Activated gamma-delta T cell treated with Interleukin-2 at 50 U/mL for 16 hours (primary cell): ENCODE results near the gene KRT82.
"Not testable (repeated sequence)": the region's sequence is repeated elsewhere in the genome, so short reads cannot be mapped to it uniquely, and the experiment has no call there.

ENCODE experiments used
- DNase-seq: peaks from one replicate; pipeline ENCODE4 v3.0.0-alpha.2; 2020

KRT82 gene

GRCh38 chr12:52405922-52406385, at the start of gene KRT82:
KRT82 (minus strand) TSS chr12:52406335; CDS start chr12:52406277, 58 bp downstream.
- no peak for DNase-seq

DNA sequence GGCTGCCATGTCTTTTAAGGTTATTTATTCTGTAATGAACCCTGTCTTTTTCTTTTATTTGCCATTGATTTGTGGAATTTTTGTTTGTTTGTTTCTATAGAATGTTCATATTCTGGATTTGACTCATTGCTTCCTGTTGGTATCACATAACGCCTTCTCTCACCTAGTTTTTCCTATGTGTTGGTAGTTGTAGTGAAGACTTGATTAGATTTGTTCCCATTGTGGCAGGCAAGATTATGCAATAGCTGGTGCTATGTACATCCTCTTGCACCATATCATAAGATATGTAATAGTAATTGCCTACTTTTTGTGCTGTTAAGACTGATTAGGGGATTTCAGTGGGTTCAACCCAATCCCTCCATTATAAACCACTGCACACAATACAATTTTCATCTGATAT, 49.7 kb upstream of the KRT82 start:
- DNase-seq, result no peak

GRCh38 chr12:52454411-52455201, 48.5 kb upstream of the KRT82 start:
- no peak for DNase-seq

DNA sequence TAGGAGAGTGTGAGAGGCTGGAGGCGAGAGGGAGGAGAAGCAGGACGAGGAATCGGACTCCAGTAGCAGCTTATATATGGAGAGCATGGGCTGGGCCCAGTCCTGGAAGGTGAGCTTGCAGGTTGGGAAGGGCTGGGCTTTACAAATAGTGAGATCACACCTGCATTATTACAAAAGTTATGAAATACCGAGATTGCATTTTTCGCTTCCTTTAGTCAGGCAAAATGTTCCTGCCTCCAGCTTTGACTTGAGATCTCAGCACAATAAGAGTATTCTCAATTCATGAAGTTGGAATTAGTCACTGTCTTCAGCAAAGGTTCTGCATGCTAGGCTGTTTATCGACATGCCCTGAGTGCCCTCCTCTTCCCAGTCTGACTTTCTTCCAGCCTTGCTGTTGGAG, 46.0 kb upstream of the KRT82 start, which contains the start of gene KRT6B:
Gene KRT6B (minus strand): TSS at position 46 of the 400 bp plus-strand sequence. CDS start 68 bp downstream, outside the sequence.
- DNase-seq, result no peak

- no peak for DNase-seq
These were observed 42.1 kb upstream of the KRT82 start for GRCh38 chr12:52448228-52448627.

DNA sequence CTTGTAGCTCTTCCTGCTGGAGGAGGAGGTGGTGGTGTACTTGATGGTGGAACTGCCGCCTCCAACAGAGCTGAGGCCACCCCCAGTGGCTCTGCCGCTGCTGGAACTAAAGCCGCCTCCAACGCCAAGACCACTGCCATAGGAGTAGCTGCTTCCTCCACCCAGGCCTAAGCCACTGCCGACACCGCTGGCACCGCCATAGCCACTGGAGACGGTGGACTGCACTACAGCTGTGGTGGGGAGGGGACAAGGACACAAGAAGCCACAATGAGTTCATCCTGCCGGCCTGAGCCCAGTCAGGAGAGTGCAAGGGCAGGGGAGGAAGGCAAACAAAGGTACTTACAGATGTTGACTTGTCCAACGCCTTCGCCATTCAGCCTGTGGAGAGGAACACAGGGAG, 41.1 kb upstream of the KRT82 start:
- not testable (repeated sequence) for DNase-seq

DNA sequence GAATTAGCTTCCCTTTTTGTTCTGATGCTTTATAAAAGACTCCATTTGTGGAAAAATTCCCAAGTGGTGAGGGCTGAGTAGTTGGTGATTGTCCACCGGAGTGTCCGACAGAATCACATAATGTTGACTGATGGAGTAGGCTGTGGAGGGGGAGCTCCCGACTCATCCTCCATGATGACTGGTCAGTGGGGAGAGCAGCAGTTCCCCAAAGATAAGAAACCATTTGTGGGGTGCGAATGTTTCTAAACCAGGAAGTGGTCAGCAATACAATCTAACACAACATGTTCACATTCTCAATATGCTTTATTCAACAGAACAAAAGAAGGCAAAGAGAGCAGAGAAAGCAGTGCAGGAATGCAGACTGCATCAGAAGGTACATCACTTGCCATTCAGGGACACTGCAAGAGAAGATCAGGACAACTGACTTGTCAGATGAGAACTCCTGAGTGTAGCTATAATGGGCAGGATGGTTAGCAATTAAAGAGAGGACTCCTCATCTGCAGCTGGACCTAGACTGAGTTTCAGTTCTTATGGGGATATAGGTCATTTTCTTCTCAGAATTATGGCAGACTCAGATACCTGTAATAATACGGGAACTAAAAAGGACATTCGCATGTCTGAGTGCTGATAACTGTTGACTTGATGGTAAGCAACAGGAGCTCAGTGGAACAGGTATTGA, 40.4 kb upstream of the KRT82 start:
- DNase-seq, result no peak

GRCh38 chr12:52445876-52446275, 39.7 kb upstream of the KRT82 start:
- DNase-seq, result no peak

DNA sequence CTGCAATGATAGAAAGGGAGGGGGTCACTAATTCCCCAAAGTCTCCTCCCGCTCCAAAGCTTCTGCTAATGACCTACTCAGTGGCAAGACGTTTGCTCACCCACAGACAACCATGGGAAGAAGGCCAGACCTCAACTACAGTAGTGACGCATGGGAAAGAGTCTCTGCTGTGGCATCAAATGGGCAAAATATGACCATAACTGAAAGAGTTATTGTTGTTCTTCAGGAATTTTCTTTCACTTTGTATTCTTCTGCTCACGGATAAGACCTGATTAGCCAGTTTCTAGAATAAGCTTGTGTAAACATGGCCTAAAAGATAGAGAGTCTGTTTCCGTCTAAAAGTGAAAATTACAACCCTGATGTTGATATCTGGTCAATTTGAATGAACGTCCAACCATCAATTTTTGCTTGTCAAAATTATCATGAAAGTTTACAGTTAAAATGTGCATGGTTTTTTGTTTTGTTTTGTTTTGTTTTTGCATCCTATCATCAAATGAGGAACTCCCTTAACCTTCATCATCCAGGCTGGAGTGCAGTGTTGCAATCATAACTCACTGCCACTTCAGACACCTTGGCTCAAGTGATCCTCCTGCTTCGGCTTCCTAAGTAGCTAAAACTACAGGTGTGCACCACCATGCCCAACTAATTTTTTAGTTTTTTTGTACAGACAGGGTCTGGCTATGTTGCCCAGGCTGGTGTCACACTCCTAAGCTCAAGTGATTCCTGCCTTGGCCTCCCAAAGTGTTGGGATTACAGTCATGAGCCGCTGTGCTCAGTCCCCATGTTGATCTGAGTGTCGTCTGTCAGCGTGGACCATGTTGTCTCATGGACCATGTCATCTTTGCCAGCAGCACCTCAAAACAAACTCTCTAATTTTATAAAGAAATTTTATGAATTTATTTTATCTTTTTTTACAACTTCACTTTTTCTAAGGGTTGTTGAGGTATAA, 38.8 kb upstream of the KRT82 start:
- no peak for DNase-seq

DNA sequence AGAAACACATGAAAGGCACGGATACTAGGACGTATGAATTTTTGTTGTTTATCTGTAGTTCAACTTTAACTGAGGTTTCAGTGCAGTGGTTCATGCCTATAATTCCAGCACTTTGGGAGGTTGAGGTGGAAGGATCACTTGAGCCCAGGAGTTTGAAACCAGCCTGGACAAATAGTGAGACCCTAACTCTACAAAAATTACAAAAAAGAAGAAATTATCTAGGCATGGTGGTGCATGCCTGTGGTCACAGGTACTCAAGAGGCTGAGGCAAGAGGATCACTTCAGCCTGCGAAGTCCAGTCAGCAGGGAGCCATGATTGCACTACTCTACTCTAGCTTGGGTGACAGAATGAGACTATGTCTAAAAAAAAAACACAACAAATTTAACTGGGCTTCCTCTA, 37.8 kb upstream of the KRT82 start:
- DNase-seq, result no peak

- no peak for DNase-seq
These were observed 36.5 kb upstream of the KRT82 start for GRCh38 chr12:52442600-52443061.

GRCh38 chr12:52441320-52441911, 35.3 kb upstream of the KRT82 start:
- DNase-seq, result no peak

GRCh38 chr12:52440821-52441319, 34.7 kb upstream of the KRT82 start:
- DNase-seq, result no peak

- no peak for DNase-seq
These were observed 33.7 kb upstream of the KRT82 start for GRCh38 chr12:52439845-52440244.

GRCh38 chr12:52439420-52439819, 33.3 kb upstream of the KRT82 start:
- no peak for DNase-seq

GRCh38 chr12:52438305-52439301, 32.5 kb upstream of the KRT82 start:
- no peak for DNase-seq

DNA sequence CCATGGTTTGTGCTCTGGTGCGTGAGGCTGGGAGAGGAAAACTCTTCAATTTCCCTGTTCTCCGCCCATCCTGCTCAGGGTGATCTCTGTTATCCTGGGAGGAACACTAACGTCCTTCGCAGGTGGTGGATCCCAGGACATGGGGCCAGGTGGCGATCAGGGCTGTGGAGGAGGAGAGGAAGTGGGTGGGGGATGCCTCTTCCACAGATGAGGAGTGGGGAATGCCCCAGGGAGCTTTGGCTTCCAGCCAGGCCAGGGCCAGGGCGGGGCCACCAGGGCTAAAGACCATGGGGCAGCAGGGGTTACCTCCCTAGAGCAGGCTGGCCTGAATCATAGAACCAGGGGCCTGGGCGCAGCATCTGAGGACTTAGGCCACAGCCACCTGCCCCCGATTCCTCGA, 31.4 kb upstream of the KRT82 start:
- DNase-seq, result no peak

- no peak for DNase-seq
These were observed 30.8 kb upstream of the KRT82 start for GRCh38 chr12:52436828-52437474.

GRCh38 chr12:52436000-52436827, 30.1 kb upstream of the KRT82 start:
- DNase-seq, result no peak

DNA sequence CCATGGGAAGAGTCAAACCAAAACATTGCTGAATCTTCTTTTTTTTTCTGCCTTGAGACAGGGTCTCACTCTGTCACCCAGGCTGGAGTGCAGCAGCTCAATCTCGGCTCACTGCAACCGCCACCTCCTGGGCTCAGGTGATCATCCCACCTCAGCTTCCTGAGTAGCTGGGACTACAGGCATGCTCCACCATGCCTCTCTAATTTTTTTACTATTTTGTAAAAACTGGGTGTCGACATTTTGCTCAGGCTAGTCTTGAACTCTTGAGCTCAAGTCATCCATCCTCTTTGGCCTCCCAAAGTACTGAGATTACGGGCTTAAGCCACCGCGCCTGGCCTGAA, 29.5 kb upstream of the KRT82 start:
- DNase-seq, result no peak
